Endometrial microvascular endothelial cells (primary cell): ENCODE results near the gene OXNAD1. TPM values are rescaled to one million over a fixed set of nuclear protein-coding genes. Genes with fewer than 3 reads are reported as not detected.

Experiments
- in situ Hi-C: cut with HindIII; loops from 2 replicates; pipeline ENCODE4 v1.10.0; 2017; ENCODE audit warnings: low sequenced_read_pairs, low pct_unique_long_range_greater_than_20kb; ENCODE audit errors: inconsistent ontology term
- total RNA-seq: library from RNA; depleted of rRNA; stranded (reverse); fragments of >200 nt; gene quantifications from one replicate; pipeline ENCODE4 v1.2.3, GENCODE V29; 2015; ENCODE audit errors: inconsistent ontology term

Gene OXNAD1
- total RNA-seq, 1 donor from 2014 or later = 8.2 TPM

DNA sequence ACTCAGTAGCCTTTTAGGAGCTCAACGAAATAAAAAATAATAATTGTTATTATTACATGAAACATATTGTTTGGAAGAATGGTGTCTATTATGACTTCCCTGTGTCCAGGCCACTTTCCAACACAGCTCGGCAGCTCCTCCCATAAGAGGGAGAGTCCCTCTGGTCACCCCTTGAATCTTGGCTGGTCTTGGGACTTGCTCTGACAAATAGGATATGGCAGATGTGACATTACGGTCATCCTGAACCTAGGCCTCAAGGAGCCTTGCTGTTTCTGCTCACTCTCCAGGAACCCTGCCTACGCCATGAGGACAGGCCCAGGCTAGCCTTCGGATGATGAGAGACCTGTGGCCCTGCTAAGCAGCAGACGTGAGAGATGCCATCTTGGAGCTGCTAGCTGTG lies 71.8 kb downstream of the OXNAD1 start:
- in situ Hi-C loops = no loop called here

DNA sequence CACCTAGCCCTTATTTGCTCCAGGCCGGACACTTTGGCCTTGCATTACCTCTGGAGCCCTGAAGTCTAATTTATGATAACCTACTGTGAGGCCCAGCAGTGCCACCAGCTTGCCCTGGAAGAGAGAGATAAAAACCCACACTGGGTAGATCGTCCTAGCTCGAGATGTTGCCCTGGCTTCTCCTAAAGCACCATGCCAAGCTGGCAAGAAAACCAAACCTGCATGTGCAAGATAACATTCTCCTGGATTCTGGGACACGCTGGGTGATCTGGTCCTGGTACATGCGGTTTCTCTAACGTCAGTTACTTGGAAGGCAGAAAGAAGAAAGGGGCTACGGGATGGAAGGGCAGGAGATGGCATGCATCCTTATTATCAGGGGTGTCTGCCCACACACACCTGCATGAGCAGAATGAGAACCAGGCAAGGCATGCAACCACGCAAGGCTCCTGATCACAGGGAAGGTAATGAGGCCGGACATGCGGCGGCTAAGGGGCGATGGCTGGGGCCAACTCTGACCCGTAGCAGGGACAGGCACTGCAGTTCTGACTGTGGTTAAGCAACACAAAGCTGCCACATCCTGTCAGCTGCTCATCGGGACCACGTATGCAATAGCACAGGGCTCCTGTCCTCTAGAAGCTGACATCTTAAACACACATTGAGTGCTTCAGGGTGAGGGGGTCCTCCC lies 73.0 kb downstream of the OXNAD1 start:
- in situ Hi-C loops = no loop called here

DNA sequence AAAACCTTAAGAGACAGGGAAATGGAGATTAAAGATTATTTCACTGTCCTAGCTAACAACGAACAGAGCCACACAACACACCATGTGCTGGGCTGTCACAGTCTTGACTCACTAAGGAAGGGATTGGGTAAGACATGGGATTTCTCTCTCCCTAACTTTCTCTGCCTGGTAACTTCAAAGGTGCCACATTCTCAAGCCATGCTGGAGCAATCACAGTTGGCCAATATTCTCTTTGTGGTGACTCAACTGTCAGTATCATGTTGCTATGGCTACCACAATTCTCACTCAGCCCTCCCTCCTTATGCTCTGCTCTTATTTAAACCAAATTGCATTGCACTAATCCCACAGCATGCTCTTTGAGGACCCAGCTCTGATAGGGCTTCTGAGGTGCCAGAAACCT lies 74.0 kb downstream of the OXNAD1 start:
- in situ Hi-C loops = no loop called here

DNA sequence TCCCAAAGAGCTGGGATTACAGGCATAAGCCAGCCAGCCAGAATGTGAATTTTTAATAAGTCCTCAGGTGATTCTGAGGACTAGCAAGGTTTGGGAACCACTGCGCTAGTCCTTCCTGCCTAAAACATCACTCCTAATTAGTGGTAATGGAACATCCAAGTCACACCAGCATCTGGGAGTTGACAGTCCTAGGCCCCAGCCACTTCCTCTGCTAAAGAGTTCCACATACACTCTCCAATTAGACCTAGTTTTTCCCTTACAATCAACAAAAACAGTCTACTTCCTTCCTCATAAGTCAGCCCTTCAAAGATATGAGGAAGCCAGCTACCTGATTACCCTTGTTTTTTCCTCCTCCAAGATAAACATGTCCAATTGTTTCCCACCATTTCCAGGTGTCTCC lies 78.1 kb downstream of the OXNAD1 start:
- in situ Hi-C loops = no loop called here

DNA sequence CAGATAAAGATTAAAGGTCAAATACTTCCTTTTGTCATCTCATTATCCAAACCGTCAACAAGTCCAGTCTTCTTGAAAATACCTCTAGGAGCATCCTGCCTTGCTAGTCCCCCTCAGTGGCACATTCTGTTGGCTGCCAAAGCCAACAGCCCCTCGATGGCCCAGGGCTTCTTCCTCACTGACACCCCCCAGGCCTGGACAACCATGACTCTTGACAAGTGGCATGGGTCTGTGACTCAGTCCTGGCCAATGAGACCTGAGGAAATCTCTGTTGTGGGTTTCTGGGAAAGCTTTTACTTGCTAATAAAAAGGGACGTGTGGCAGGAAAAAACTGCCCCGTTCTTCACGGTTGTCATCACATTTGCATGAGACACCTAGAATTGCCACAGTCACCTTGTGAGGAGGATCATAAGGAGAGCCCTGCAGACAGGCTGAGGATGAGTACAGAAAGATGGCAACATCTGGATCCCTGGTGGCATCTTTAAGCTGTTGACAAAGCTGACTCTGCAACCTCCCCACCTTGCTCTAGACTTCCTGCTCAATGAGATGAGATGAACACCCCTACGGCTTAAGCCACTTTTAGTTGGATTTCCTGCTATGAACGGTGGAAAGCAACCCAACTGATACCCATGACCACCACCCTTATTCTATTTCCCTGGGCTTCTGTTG lies 81.5 kb downstream of the OXNAD1 start:
- in situ Hi-C loops = no loop called here

DNA sequence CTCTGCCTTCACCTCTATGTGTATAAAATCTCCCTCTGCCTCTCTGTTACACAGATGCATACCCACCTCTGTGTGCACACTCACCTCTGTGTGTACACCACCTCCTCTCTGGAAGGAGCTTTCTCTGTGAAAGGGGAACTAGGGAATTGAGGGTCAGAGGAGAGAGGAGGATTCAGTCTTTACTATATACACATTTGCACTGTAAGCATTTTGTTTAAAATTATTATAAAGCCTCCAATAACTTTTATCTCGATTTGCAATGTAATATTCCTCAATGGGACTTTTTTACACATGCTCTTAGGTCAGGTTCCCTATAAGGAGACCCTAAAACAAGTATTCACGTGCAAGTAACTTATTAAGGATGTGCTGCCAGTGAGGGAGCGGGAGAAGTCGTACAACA lies 82.5 kb downstream of the OXNAD1 start:
- in situ Hi-C loops = no loop called here

DNA sequence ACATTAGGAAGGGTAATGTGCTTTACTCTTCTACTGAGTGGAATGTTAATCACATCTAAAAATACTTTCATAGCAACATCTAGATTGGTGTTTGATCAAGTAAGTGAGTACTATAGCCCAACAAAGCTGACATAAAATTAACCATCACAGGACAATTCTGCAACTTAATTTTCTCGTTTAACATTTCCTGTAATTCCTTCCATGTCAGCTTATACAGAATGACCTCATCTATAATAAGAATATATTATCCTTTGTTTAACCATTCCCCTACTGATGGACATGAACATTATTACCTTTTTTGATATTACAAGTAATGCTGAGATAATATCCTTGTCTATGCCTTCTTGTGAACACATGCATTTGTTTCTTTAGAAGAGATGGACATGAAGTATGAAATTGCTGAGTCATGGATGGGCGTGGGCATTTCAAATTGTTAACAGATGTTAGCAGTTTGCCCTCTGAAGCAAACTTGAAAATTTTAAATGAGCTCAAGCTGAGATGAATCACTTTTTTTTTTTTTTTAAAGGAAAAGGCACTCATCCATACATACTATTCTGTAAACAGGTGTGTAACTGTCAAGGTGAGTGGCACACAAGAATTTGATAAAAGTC lies 85.1 kb downstream of the OXNAD1 start:
- in situ Hi-C loops = no loop called here

DNA sequence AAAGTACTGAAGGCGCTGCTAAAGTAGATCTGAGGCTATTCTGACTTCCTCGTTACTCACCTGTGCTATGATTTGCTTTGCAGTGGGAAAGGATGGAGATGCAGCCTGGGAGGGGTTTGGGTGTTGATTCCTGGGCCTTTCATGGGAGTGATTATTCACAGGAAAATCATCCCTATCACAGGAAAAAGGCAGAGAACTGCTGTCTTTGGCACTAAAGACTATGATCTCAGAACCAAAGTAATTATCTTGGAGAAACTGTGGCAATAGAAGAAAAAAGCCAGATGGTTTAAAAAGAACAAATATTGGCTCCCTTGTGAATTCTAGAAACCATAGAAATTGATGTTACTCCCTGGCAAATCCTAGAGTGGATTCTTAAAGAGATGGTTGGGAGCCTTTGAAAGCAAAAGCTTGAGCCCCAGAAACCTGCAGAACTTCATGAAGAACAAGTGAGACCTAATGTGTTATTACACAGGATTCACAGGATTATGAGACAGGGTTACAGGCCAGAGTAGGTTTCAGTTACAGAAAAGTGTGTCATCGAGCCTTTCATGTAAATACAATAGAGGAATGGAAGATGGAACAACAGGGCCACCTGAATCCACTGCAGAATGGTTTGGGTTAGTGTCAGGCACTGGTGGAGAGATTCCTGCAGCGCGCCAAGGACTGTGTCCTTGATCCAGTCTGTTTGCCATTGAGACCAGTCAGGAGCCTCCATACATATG lies 85.7 kb downstream of the OXNAD1 start:
- in situ Hi-C loops = no loop called here

DNA sequence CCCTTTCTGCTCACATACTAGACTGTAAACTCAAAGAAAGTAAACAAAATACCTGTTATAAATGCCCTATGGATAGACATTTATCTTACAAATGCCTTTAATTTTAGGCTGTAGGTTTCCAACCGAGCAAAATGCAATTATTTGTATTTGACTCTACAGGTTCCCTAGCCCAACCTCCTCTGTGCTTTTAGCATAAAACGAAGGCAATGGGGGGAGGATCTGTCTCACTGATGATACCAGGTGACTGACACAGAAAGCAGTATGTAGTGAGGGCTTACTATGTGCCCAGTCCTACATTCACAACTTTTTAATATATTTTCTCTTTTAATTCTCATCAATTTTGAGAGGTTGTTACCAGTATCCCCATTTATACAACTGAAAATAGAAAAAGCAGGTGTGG lies 87.4 kb downstream of the OXNAD1 start:
- in situ Hi-C loops = no loop called here

DNA sequence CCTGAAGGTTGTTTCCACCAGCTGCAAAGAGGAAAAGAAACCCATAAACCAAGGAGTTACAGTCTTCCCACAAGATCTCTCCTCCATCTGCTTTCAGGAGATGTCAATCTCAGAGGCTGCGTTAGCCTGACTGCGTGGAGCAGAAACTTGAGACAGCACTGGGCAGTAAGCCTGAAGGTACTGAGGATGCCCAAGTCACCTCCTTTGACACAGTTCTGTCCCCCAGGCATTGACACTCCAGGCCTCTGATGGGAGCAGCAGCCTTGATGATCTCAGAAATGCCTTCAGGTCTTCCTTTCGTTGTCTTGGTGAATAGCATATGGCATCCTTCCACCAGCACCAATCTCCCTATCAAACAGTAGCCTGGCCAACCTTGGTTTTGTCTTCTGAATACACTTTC lies 89.3 kb downstream of the OXNAD1 start:
- in situ Hi-C loops = no loop called here

Other genes with a start within 250 kb of the OXNAD1 start
- gene GALNT15, start 90.5 kb upstream of the OXNAD1 start, total RNA-seq = 17.0 TPM
- gene DPH3, start 269 bp upstream of the OXNAD1 start, total RNA-seq = 23.2 TPM
- gene RFTN1, start 248.5 kb downstream of the OXNAD1 start, total RNA-seq = 50.2 TPM